ENCODE results near the gene RBCK1.

- TF ChIP-seq CTCF (conservative IDR thresholded peaks at IDR 0.05) (no peak), ZFX (IDR thresholded peaks at IDR 0.05) (no peak)
These were observed 24.7 kb downstream of the RBCK1 start for GRCh38 chr20:432677-433299.
